GM19025 (cell line): ENCODE measurements around the gene KRTAP4-9.
"Not testable (repeated sequence)": the region's sequence is repeated elsewhere in the genome, so short reads cannot be mapped to it uniquely, and the experiment has no call there.

Experiments used
- ATAC-seq: cut with Tn5 transposase; IDR thresholded peaks from one replicate; pipeline ENCODE4 v1.9.1; 2021; ENCODE audit warnings: mild to moderate bottlenecking, low read depth, moderate library complexity; ENCODE audit not compliant: unreplicated experiment

Gene KRTAP4-9

DNA sequence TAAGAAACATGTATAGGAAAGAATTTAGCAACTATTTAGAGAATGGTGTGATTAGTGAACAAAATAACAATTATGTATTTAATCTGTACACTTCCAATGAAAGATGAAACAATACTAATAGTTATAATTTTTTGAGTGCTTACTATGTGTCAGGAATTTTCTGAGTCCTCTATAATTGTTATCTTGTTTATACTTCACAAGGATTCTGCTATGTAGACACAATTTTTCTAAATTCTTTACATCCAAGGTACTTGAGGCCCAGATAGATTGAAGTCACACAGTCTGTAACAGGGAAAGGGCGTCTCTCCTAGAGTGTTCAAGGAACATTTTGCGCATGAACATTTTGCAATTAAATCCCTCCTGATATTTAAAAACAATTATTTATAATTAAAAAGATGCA is 19.9 kb downstream of the KRTAP4-9 start:
- ATAC-seq, result no peak

GRCh38 chr17:41126412-41126811 is 21.2 kb downstream of the KRTAP4-9 start:
- no peak for ATAC-seq

- ATAC-seq, result no peak
Observed at GRCh38 chr17:41127371-41127770, 22.2 kb downstream of the KRTAP4-9 start.

DNA sequence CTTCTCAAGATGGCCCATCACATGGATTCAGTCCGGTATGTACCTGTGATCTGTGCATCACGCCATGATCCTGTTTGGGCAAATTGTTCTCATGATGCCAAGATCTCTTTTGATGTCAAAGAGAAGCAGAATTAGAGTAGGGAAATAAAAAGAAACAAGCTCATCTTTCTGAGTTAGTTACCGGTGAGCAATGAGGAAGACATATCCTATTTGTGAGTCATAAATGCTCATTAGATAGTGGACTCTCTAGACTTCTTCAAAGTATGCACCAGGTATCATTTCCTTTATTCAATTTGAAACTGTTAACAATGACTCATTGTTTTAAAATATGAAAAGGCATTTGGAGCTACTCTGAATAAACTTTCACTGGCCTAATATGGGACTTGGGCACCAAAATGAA is 26.8 kb downstream of the KRTAP4-9 start:
- no peak for ATAC-seq

- no peak for ATAC-seq
Observed at GRCh38 chr17:41133880-41134735, 28.9 kb downstream of the KRTAP4-9 start.

- not testable (repeated sequence) for ATAC-seq
Observed at GRCh38 chr17:41139865-41140264, 34.7 kb downstream of the KRTAP4-9 start.

GRCh38 chr17:41140360-41141131 is 35.4 kb downstream of the KRTAP4-9 start, which contains the start of gene KRTAP4-6:
Gene KRTAP4-6, minus strand, starts transcription at chr17:41140544. Its CDS starts 57 bp downstream, at chr17:41140487.
- ATAC-seq, result no peak

GRCh38 chr17:41141361-41141760 is 36.2 kb downstream of the KRTAP4-9 start:
- ATAC-seq, result no peak

GRCh38 chr17:41144846-41145245 is 39.7 kb downstream of the KRTAP4-9 start:
- ATAC-seq, result no peak

- no peak for ATAC-seq
Observed at GRCh38 chr17:41145261-41145660, 40.1 kb downstream of the KRTAP4-9 start.

DNA sequence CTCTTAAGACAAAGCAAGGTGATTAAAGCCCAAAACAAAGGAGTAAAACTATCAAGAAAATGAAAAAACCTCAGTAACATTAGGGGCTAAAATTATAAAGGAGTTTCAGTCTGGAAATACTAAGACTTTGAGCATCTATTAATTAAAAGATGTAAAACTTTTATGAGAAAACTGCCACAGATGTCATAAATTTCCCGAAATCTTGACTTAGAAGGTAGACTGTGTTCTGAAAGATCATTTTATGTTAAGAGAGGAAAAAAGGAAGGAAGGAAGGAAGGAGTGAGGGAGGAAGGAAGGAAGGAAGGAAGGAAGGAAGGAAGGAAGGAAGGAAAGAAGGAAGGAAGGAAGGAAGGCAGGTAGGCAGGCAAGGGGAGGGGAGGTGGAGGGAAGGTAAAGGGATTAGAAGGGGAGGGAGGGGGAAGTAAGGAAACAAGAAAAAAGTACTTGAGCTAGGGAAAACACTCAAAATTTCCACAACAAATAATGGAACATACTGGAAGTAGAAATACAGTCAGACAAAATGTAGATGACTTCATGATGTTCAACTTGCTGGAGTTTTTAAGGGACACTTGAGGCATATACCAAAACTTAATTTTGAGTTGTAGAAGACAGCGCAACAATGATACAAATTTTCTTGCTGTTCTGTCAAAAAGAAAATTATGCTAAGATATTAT is 42.5 kb downstream of the KRTAP4-9 start:
- ATAC-seq, result no peak

DNA sequence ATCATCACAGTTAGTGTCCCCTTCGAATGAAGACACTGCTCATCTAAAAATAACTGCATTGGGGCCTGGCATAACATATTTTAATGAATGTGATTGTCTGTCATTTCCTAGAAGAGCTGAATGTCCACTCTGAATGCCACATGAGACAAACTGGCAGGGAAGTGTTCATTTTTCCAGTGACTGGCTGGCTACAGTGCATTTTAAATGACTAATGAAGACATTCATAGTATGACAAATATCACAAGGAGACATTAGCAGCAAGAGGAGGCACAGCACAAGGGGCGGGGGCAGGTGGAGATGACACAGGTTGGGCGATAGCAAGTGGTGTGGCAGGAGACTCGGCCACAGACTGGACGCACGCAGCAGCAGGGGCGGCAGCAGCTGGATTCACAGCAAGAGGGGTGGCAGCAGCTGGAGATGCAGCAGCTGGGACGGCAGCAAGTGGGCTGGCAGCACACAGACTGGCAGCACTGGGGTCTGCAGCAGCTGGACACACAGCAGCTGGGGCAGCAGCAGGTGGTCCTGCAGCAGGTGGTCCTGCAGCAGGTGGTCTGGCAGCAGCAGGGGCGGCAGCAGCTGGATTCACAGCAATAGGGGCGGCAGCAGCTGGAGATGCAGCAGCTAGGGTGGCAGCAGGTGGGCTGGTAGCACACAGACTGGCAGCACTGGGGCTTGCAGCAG is 43.9 kb downstream of the KRTAP4-9 start:
- not testable (repeated sequence) for ATAC-seq

GRCh38 chr17:41149652-41149985 is 44.4 kb downstream of the KRTAP4-9 start, which contains the start of gene KRTAP4-5:
Gene KRTAP4-5, minus strand, starts transcription at chr17:41149825. Its CDS starts 58 bp downstream, at chr17:41149767.
- ATAC-seq, result no peak

- no peak for ATAC-seq
Observed at GRCh38 chr17:41150026-41150425, 44.8 kb downstream of the KRTAP4-9 start.

- no peak for ATAC-seq
Observed at GRCh38 chr17:41151525-41151924, 46.3 kb downstream of the KRTAP4-9 start.

DNA sequence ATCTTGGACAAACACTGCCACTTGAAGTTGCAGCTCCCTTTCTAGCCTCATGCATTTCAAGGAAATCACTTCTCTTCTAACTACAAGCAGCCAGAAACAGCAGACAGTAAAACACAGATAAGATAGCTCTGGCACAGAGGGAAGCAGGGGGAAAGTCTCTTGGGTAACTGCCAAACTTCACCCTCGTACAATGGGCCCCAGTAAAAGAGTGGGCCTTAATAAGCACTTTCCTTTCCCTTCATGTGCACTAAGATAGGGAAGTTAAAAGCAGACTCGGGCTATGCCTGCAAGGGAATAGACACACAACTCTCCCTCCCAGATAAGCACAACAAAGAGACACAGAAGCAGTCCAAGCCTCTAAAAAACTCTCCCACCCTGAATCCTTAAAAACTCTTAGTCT is 48.7 kb downstream of the KRTAP4-9 start:
- no peak for ATAC-seq
